A673 (cell line): ENCODE measurements around the gene RBM15. TPM values are rescaled to one million over a fixed set of nuclear protein-coding genes. Genes with fewer than 3 reads are reported as not detected.

Experiments
- BruUV-seq: library from RNA; stranded (reverse); fragments of 400-500 nt; replicated peaks from 2 replicates; lab custom pipeline; 2021; lab: Mats Ljungman, UMichigan
- CTCF ChIA-PET: fragments of 300-600 bp; sonication (Branson Sonifier 250); formaldehyde crosslinking; loops from one replicate; lab custom pipeline; 2022; ENCODE audit warnings: antibody characterized with exemption; lab: Charles Lee
- POLR2A ChIA-PET: fragments of 300-600 bp; sonication (Branson Sonifier 250); formaldehyde crosslinking; loops from one replicate; lab custom pipeline; 2022; ENCODE audit warnings: antibody characterized with exemption; ENCODE audit not compliant: low non-redundant PET; lab: Charles Lee
- DNase-seq: peaks from one replicate; pipeline ENCODE4 v3.0.0-alpha.2; 2015; ENCODE audit warnings: low spot score
- H3K27ac ChIP-seq: fragments of 200-600 bp; sonication (generic); 2 replicates; pipeline ENCODE4 v1.5.1; 2016; ENCODE audit warnings: mixed run types, low read depth, mild to moderate bottlenecking, mixed read lengths, antibody characterized with exemption, low read length; ENCODE audit not compliant: poor library complexity, severe bottlenecking
- H3K27me3 ChIP-seq: fragments of 200-600 bp; sonication (generic); replicated peaks from 2 replicates; pipeline ENCODE4 v1.6.1; 2017; ENCODE audit warnings: mixed run types, low read depth, mild to moderate bottlenecking, mixed read lengths, antibody characterized with exemption, low read length; ENCODE audit not compliant: insufficient read depth, poor library complexity
- H3K36me3 ChIP-seq: fragments of 200-600 bp; sonication (generic); 2 replicates; pipeline ENCODE4 v1.6.1; 2016; ENCODE audit warnings: mixed run types, mild to moderate bottlenecking, mixed read lengths, antibody characterized with exemption, low read length; ENCODE audit not compliant: insufficient read depth, poor library complexity, severe bottlenecking
- H3K4me1 ChIP-seq: fragments of 200-600 bp; sonication (generic); 2 replicates; pipeline ENCODE4 v1.6.1; 2017; ENCODE audit warnings: mixed run types, mild to moderate bottlenecking, mixed read lengths, antibody characterized with exemption, low read length; ENCODE audit not compliant: insufficient read depth, poor library complexity, severe bottlenecking
- H3K4me3 ChIP-seq: fragments of 200-600 bp; sonication (generic); 2 replicates; pipeline ENCODE4 v1.5.1; 2016; ENCODE audit warnings: low read depth, mixed run types, mild to moderate bottlenecking, mixed read lengths, low read length; ENCODE audit not compliant: poor library complexity, severe bottlenecking
- H3K9me3 ChIP-seq: fragments of 200-600 bp; sonication (generic); 2 replicates; pipeline ENCODE4 v1.6.1; 2016; ENCODE audit warnings: mixed run types, low read depth, mild to moderate bottlenecking, mixed read lengths, antibody characterized with exemption, low read length; ENCODE audit not compliant: poor library complexity, severe bottlenecking
- CTCF ChIP-seq: fragments of 300-800, 200-600 bp; sonication (generic); conservative IDR thresholded peaks from 2 replicates; pipeline ENCODE4 v1.5.1; 2017; ENCODE audit warnings: low read depth, mild to moderate bottlenecking, antibody characterized with exemption, low read length, moderate library complexity, mixed read lengths
- EZH2 ChIP-seq: fragments of 200-600 bp; sonication (generic); IDR thresholded peaks from 2 replicates; pipeline ENCODE4 v1.6.1; 2017; ENCODE audit warnings: borderline replicate concordance, low read depth, mild to moderate bottlenecking, mixed read lengths, antibody characterized with exemption, low read length; ENCODE audit not compliant: poor library complexity, severe bottlenecking
- intact Hi-C: fragments of 100-400 bp; cut with micrococcal nuclease; formaldehyde crosslinking; loops from one replicate; pipeline ENCODE4 v1.10.0; 2022; ENCODE audit not compliant: unreplicated experiment
- total RNA-seq: library from RNA; stranded (reverse); gene quantifications from 2 replicates; pipeline ENCODE4 v1.2.3, GENCODE V29; 2021

Gene RBM15
- total RNA-seq, 1 experiment from 2014 or later, result 60.3 TPM

GRCh38 chr1:110298991-110299390 lies 40.2 kb upstream of the RBM15 start:
- Histone ChIP-seq H3K4me3 (no peak overlapping the region), H3K9me3 (no peaks in the 10 kb centered on the region), H3K4me1 (no peaks in the 10 kb centered on the region), H3K27me3 (peaks cover 11% of the 10 kb centered on the region), H3K27ac (no peak overlapping the region), H3K36me3 (no peaks in the 10 kb centered on the region)
- TF ChIP-seq CTCF (no peak), EZH2 (no peak)
- CTCF ChIA-PET, result interaction anchor here (0.5 kb wide), 1 partner anchor 31 kb away, joined by 9 read pairs; no protein-coding TSS in a partner anchor
- intact Hi-C loops, result no loop called here
- POLR2A ChIA-PET, result no interaction called here
- DNase-seq, result no peak
- no TSS peak for BruUV-seq

GRCh38 chr1:110300412-110301085 lies 38.6 kb upstream of the RBM15 start:
- BruUV-seq, result no TSS peak
- H3K9me3 ChIP-seq, result no peaks in the 10 kb centered on the region
- no peak overlapping the region for H3K27ac ChIP-seq
- peaks cover 11% of the 10 kb centered on the region for H3K27me3 ChIP-seq
- ChIA-PET CTCF (interaction anchor here (0.9 kb wide), 1 partner anchor 93 kb away, joined by 3 read pairs; no protein-coding TSS in a partner anchor), POLR2A (no interaction called here)
- H3K4me3 ChIP-seq, result no peak overlapping the region
- no peak for TF ChIP-seq CTCF
- TF ChIP-seq EZH2, result no peak
- no peak for DNase-seq
- H3K4me1 ChIP-seq, result no peaks in the 10 kb centered on the region
- H3K36me3 ChIP-seq, result no peaks in the 10 kb centered on the region
- intact Hi-C loops, result no loop called here

- Histone ChIP-seq H3K27ac (no peak overlapping the region), H3K9me3 (no peaks in the 10 kb centered on the region), H3K4me1 (no peaks in the 10 kb centered on the region), H3K36me3 (no peaks in the 10 kb centered on the region), H3K27me3 (peaks cover 11% of the 10 kb centered on the region), H3K4me3 (no peak overlapping the region)
- no peak for TF ChIP-seq EZH2
- no peak for TF ChIP-seq CTCF
- intact Hi-C loops, result no loop called here
- POLR2A ChIA-PET, result no interaction called here
- no TSS peak for BruUV-seq
- DNase-seq, result no peak
- CTCF ChIA-PET, result interaction anchor here (1.4 kb wide), 1 partner anchor 10 kb away, joined by 4 read pairs; no protein-coding TSS in a partner anchor
Observed at GRCh38 chr1:110302836-110303235, 36.3 kb upstream of the RBM15 start.
